GM18498 (cell line): ENCODE data around the gene ADAM8.
"Not testable (repeated sequence)": the region's sequence is repeated elsewhere in the genome, so short reads cannot be mapped to it uniquely, and the experiment has no call there.

Experiments
- ATAC-seq: cut with Tn5 transposase; IDR thresholded peaks from one replicate; pipeline ENCODE4 v1.9.1; 2021; ENCODE audit warnings: mild to moderate bottlenecking, moderate library complexity; ENCODE audit not compliant: unreplicated experiment

ADAM8 gene

DNA sequence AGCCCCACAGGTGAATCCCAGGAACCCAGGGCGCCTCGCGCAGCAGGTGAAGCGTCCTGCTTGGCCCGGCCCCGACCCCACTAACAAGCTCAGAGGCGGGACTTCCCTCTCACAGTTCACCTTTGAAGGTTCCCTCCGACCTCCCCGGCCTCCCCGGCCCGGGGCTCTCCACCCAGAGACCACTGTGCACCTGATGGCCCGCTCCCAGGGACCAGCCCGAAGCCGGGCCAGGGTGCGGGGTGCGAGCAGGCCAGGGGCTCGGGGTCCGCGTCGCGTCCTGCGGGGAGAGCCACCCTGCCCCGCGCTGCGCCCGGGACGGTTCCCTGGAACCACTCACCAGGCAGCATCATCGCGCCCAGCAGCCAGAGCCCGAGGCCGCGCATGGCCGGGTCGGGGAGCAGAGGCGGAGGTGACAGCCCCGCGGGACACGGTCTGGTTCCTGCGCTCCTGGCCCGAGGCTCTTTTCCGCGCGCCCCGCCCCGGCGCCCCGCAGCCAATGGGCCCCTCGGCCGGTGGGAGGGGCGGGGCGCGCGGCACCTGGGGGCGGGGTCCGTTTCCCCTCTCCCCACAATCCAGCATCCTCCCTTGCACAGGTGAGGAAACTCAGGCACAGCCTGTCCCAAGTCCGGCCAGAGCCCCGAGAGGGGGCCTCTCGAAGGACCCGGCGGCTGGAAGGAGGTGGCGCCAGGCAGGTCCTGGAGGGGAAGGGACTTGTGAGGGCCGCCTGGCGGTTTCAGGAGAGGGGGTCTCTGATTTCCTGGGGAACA lies at the start of gene ADAM8:
ADAM8 (minus strand) TSS at position 434 of the 767 bp plus-strand sequence; CDS start at position 383, 51 bp downstream.
- ATAC-seq: peak; percentile 51

DNA sequence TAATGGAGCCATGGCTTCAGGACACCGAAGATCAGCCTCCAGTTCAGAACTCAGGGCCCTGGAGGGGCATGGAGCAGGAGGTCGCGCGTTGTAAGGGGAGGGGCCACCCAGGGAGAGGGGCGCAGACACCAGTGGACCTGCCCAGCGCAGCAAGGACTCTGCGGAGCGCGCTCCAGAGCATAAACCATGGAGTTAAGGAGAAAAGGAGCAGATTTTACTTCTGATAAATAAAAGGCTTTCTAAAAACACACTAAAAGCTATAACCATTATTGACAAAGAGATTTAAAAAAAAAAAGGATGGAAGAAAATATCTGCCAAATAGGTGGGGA lies 49.5 kb upstream of the ADAM8 start:
- ATAC-seq: no peak

DNA sequence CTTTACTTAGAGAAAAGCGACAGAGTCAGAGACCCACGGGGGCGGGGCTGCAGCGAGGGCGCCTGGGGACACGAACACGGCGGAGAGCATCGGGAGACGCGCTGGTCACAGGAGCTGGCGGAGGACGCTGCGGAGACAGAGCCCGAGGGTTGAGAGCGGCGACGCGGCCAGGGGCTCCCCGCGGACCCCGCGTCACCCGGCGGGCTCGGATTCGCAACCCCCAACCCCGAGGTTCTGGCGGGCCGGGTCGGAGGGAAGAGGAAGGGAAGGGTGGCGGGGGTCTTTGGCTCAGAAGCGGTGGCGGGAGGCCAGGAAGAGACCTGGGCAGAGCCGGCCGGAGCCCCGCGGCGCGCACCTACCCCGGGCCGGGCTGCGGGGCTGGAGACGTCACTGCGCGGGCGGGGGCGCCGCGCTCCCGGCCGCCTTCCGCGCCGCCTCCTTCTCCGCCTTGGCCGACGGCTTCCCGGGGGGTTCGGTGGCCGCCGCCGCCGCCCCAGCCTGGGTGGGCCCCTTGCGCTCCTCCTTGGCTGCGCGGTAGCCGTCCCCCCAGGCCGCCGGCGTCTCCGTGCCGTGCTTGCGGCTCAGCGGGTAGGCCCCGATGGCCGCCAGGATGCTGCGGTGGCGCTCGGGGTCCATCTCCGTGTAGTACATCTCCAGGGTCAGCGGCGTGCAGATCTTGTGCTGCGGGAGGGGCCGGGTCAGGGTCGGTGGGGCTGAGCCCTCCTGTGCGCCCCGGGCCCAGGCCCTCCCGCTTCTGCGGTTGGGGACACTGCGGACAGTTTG lies 49.0 kb upstream of the ADAM8 start:
- no peak for ATAC-seq

DNA sequence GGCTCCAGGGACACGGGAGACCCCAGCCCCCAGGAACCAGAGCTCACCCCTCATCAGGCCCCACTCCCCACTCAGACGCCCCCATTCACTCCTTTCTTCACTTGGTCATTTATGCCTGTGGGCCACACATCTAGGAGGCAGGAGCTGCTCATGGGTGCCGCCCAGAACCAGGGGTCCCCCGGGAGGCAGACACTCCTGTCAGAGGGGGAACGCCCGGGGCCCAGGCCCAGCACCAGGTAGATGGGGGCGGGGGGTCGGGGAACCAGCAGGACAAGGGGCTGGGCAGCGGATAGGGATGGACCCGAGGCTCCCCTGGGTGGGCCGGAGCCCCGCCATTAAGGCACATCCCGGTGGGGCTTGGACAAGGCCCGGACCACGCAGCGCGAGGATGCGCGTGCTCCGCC lies 48.2 kb upstream of the ADAM8 start:
- ATAC-seq: no peak

DNA sequence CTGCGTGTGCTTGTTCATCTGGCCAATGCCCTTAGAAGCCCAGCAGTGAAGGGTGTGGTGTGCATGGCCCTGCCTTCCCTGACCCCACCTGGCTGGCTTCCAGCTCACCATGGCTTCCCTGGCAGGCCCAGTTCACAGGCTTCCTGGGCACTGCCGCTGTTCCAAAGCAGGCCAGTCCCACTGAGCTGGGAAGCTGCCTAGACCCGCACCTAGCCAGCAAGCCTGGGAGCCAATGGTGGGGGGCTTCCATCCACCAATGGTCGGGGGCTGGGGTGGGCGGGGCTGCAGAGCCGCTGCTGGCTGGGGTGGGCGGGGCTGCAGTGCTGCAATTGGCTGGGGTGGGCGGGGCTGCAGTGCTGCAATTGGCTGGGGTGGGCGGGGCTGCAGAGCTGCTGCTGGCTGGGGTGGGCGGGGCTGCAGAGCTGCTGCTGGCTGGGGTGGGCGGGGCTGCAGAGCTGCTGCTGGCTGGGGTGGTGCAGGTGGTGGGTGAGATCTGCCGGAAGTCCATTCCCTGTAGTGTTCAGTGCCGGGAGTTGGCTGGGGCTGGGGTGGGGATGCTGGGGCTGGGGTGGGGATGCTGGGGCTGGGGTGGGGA lies 47.6 kb upstream of the ADAM8 start:
- ATAC-seq: no peak

DNA sequence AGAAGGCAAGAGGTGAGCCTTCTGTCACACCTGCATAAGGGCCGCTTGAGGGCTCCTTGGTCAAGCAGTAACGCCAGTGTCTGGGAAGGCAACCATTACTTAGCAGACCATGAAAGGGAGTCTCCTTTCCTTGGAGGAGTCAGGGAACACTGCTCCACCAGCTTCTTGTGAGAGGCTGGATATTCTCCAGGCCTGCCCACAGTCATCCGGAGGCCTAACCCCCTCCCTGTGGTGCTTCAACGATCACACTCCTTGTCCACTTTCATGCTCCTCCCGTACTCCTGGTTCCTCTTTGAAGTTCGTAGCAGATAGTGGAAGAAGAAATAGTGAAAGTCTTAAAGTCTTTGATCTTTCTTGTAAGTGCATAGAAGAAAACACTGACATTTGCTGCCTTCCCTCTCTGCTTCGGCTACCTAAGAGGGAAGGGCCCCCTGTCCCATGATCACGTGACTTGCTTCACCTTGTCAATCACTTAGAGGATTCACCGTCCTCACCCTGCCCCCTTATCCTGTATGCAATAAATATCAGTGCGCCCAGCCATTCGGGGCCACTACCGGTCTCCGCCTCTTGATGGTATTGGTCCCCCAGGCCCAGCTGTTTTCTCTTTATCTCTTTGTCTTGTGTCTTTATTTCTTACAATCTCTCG lies 45.5 kb upstream of the ADAM8 start:
- not testable (repeated sequence) for ATAC-seq

DNA sequence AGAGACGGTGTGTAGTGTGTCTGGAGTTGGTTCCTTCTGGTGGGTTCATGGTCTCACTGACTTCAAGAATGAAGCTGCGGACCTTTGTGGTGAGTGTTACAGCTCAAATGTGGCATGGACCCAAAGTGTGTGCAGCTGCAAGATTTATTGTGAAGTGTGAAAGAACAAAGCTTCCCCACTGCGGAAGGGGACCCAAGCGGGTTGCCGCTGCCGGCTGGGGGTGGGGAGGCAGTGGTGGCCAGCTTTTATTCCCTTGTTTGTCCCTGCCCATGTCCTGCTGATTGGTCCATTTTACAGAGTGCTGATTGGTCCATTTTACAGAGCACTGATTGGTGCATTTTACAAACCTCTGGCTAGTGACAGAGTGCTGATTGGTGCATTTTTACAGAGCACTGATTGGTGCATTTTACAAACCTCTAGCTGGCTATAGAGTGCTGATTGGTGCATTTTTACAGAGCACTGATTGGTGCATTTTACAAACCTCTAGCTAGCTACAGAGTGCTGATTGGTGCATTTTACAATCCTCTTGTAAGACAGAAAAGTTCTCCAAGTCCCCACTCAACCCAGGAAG lies 44.3 kb upstream of the ADAM8 start:
- not testable (repeated sequence) for ATAC-seq

DNA sequence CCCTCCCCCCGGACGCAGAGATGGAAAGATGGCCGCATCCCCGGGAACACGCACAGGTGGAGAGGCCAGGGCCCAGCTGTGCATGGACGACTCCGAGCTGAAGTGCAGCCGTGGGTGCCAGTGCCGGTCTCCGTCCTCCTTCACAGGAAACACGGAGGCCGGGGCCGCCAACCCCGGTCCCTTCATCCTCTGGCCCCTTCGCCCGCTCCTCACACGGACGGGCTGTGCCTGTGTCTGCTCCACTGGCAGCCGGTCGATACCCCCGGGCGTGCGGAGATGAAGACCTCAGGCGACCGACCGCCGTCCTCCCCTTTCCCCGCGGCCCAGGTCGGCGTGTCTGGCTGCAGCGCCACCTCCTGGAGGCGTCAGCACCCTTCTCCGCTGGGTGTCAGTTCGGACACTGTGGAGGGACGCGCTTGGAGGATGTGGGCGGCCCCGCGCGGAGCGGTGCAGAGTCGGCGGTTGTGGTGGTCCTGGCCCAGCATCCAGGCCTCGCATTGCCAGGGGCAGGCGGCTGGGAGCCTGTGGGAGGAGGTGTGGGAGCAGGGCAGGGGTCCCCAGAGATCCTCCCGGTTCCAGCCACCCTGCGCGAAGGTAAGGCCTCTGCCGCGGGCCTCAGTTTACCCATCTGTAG lies 41.9 kb upstream of the ADAM8 start:
- ATAC-seq: peak; percentile 82

DNA sequence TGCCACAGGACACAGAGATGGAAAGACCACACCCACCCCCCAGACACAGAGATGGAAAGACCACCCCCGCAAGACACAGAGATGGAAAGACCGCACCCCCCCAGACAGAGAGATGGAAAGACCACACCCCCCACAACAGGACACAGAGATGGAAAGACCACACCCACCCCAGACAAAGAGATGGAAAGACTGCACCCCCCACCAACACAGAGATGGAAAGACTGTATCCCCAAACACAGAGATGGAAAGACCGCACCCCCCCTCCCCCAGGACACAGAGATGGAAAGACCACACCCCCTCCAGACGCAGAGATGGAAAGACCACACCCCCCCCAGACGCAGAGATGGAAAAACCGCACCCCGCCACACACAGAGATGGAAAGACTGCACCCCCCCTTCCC lies 40.1 kb upstream of the ADAM8 start:
- no peak for ATAC-seq

DNA sequence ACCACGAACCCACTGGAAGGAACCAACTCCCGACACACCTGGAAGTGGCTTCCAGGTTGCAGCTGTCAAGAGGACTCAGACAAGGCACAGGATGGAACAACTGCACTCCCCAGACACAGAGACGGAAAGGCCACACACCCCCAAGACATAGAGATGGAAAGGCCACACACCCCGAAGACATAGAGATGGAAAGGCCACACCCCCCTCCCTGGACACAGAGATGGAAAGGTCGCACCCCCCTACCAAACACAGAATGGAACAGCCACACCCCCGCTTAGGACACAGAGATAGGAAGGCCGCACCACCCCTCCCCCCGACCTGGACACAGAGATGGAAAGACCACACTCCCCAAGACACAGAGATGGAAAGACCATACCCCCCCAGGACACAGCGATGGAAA lies 39.6 kb upstream of the ADAM8 start:
- ATAC-seq: no peak

DNA sequence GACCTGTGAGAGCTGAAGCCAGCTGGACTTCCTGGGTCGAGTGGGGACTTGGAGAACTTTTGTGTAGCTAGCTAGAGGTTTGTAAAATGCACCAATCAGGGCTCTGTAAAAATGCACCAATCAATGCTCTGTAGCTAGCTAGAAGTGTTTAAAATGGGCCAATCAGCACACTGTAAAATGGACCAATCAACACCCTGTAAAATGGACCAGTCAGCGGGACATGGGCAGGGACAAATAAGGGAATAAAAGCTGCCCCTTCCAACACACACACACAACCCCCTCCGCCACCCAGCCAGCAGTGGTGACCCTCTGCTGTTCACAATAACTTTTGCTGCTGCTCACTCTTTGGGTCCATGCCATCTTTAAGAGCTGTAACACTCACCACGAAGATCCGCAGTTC lies 39.2 kb upstream of the ADAM8 start:
- no peak for ATAC-seq

DNA sequence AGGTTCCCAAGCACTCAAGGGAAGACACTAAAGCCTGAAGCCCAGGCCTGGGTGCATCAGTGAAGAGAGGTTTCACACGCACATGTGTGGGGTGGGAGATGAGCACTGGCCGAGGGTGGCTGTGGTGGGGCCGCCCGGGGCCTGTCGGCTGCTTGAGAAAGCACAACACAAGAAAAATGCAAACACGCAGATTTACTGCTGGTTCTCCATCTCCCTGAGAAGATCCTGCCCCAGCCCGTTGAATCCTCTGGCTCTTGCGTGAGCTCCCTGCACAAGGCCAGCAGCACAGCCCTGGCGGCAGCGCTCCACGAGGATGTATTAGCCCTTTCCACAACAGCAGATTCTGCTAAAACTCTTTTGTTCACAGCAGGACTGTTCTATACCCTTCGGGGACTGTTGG lies 38.2 kb upstream of the ADAM8 start:
- ATAC-seq: no peak

DNA sequence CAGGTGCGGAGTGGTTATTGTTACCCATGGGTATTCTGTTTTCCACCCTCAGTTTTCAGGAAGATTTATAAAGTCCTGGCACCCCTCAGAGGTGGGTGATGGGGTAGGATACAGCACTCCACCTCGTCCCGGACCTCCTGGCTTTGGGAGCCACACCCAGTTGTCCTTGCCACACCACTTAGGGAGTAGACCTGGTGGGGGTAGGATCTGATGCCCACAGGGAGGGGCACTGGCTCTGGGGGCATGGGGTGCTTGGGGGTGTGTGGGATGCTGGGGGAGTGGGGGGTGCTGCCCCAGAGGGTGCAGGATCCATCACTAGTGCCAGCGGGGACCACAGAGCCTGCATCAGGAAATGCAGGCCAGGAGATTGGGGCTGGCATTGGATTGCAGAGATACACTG lies 36.5 kb upstream of the ADAM8 start:
- no peak for ATAC-seq

DNA sequence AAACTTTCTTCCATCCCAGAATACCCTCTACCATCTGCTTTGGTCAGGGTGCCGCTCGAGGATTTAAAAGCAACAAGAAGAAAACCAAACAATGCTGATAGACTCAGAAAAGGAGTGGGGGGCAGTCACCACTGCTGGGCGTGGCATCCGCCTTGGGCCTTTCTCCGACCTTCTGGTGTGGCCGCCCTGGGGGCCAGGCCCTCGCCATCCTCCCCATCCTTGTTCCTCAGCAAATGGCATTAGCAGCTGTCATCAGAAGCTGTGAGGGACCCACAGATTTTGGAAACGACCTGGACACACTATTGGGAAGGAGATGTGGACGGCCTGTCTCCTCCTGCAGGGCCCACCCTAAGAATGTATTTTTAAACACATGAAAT lies 36.1 kb upstream of the ADAM8 start:
- ATAC-seq: no peak

DNA sequence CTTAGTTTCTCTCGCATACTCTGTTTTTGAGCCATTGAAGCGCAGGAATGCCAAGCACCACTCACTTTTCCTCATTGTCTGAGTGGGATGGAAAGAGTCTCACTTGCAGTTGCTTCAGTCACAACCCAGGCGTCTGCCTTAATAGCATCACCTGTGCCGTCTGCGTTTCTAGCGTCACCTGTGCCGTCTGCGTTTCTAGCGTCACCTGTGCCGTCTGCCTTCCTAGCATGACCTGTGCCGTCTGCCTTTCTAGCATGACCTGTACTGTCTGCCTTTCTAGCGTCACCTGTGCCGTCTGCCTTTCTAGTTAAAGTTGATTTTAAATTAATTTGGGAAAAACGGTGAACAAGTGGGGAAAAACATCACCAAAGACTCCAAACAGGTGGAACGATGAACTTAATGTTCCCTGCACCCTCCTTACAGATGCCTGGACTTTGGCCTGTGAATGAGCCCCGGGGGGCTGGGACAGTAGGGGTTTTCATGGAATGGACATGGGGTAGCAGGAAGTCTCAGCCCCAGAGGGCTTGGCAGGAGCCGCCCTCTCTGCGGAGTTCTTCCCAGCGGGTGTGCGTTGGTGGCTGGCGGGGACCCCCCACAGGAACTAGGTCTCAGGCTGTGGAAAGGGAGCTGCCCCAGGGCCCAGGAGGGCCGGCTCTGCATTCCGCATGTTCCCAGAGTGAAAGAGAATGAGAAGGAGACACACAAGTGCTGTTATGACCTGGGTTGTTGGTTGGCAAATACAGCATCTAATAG lies 35.5 kb upstream of the ADAM8 start:
- ATAC-seq: no peak

DNA sequence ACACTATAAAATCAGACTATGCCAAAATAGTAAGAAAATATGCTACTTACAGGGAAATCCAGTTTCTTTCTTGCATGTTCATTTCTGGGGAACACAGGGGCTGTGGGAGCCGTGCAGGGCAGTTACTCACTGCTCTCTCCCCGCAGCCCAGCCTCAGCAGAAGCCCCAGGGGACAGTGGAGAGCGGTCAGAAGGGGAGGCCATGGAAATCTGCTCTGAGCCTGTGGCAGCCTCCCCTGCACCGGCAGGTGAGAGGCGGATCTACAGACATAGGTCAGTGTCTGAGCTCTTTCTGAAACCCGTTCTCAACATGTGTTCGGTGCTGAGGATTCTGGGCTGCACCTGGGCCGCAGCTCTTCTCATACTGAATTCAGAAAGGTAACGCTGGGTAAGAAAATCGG lies 34.9 kb upstream of the ADAM8 start:
- no peak for ATAC-seq

DNA sequence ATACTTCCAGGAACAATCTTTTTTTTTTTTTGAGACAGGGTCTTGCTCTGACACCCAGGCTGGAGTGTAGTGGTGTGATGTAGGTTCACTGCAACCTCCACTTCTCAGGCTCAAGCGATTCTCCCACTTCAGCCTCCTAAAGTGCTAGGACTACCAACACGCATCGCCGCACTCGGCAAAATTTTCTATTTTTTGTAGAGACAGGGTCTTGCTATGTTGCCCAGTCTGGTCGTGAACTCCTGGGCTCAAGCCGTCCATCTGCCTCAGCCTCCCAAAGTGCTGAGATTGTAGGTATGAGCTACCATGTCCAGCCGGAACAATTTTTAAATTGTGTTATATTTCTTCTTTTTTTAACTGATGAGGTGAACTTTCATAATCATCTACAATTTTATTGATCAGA lies 34.1 kb upstream of the ADAM8 start:
- ATAC-seq: no peak

DNA sequence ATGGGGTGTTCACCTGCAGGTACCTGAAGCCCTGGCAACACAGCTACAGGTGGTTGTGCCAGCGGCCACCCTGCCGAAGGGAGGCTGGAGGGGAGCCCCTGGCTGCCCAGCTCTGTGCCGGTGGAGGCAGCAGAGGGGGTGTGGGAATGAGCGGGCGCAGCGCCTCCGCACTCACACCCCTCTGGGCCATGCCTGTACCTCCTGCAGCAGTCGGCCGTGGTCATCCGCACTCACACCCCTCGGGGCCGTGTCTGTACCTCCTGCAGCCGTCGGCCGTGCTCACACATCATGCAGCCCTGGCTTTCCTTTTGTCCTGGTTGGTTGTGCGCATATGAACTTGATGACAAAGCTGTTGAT lies 33.7 kb upstream of the ADAM8 start:
- no peak for ATAC-seq

DNA sequence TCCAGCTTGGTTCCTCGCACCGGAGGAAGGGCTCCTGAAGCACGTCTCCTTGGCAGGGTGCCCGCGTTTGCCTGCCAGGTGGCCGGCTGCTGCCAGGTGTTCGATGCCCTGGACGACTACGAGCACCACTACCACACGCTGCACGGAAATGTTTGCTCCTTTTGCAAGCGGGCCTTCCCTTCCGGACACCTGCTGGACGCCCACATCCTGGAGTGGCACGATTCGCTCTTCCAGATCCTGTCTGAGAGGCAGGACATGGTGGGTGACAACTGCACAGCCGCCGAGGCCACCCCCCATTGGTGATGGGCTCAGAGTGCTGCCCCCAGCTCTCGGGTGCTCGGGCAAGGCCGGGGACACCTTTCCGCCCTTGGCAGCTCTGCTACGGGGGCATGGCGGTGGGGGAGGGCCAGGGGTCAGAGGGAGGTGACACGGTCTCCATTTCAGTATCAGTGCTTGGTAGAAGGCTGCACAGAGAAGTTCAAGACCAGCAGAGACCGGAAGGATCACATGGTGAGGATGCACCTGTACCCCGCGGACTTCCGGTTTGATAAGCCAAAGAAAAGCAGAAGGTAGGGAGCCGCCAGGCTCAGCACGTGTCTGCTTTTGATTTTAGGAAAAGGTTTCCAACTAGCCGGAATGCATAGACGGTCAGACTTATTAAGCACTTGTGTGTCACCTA lies 33.2 kb upstream of the ADAM8 start:
- no peak for ATAC-seq
